ELR (cell line): Measurements from ENCODE around the gene RASA3.

Experiments
- DNase-seq: peaks from one replicate; pipeline ENCODE4 v3.0.0-alpha.2; 2015; ENCODE audit warnings: low read depth

Gene RASA3

DNA sequence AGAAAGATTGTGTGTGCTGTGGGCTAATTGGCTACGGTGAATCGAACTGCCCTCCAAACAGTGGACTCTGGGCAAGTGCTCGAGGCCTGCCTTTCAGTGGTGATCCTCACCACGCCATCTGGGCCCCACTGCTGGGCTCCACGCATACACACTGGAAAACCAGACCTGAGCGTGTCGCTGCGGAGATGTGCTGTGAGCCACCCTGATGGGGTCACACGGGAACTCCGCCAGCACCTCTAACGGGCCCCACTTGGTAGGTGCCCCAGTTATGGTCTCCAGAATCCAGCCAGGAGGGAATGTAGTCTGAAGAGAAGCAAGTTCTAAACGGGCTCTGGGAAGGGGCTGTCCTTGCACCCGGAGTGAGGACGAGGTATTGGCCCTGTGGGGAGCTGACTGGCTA, 197.8 kb downstream of the RASA3 start:
- DNase-seq = no peak

DNA sequence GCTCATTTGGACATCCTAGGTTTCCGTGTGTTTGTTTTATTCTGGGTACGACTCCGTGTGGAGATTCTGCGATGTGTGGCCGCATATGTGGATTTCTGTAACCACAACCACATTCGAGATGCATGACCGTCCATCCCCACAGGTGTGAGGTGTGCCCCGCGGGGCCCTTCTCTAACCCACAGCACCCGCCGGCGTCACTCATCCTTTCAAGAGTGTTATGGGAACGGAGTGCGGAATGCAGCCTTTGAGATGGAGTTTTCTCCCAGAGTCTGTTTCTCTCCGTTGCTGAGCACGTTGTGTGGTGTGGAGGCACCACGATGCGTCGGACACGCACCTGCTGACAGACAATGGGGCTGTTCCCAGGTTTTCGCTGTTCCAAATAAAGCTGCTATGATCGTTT, 198.5 kb downstream of the RASA3 start:
- DNase-seq = no peak

DNA sequence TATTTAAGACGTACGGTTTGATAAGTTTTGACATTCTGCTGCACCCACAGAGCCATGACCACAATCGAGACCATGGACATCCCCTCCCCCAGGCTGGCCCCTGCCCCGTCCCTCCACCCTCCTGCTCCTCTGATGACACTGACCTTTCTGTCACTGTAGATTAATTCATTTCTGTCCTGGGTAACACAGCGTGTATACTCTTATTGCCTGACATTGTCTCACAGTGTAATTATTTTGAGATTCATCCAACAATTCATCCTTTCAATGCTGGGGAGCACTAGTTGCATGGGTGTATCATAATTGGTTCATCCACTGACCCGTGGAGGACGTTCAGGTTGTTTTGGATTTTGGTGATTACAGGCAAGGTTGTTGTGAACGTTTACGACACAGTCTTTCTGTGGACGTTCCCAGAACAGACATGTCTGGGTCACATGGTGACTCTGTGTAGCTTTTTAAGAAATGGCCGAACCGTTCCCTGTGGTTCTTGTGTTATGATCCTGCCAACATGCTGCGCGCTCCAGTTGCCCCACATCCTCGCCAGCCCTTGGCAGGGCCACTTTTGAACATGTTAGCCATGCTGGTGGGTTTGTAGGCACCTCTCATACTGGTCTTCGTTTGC, 200.5 kb downstream of the RASA3 start:
- no peak for DNase-seq

DNA sequence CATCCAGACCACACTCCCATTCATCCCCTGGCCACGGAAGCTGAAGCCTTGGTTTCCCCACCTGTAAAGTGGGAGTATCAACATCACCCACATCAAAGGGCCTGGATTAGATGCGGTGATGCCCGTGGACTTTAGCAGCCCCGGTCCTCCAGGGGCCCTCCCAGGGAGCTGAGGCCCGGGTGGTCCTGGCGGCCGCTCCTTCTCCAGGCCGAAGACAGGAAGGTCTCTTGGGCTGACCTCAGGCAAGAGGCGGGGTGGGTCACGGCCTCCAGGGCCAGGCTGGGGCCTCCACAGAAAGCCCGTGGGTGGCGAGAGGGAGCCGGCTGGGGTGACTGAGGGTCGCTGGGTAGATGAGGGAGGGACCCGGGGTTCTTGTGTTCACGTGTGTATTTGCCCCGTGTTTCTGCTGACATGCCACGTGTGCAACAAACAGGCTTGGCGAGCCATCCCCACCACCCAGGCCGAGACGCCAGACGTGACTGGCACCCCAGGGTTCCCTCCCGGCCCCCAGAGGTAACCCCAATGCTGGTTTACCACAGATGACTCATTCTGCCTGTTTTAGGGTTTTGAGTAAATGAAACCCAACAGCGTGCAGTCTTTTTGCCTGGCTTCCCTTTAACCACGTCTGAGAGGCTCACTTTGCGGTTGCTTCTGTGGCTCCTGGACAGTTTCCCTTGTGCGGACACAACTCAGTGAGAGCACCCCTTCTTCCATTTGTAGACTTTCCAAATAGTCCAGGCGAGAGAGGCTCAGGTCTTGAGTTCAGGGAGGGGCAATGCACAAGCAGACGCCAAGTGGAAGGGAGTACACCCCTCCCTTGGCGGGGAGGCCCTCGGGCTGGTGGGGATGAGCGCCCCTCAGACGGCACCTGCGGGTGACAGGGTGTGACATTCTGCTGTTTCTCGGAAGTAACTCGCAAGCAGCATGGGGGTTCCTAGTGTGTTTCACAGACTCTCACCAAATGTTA, 201.5 kb downstream of the RASA3 start:
- peak; percentile 57 for DNase-seq

DNA sequence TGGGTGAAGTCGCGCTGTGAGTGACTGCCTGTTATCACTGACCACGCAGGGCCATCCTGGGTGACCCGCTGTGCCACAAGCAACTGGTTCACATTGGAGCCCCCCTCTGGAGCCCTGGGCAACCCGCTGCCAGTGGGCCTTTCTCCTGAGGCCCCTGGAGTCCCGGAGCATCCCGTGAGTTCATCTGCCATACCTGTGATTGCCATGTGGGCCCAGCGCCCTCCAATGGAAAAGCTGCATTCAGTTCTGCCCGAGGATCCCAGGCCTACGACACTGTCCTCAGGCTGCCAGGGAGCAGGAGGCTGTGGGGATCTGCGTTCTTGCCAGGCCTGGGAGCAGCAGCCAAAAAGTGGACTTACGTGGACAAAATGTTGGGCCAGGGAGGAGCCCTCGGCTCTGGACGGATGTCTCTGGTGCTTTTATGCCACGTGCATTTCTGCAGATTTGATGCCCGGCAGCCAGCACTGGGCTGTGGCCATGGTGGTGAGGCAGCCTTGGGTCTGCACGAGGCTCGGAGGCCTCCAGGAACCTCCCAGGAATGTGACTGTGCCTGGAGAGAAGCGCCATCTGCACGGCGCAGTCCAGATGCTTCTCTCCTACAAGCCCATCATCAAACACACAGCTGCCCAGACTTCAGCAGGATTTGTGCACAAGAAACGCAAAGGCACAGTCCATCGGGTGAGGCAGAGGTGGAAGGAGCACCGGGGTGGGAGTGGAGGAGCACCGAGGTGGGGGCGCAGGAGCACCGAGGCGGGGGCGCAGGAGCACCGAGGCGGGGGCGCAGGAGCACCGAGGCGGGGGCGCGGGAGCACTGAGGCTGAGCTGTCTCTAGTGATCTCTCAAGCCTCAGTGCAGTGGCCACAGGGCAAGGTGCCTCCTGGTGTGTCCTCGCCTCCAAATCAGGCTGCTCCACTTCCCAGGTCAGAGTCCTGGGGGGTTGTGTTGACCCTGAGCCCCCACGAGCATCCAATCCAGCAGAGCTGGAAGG, 202.5 kb downstream of the RASA3 start:
- DNase-seq = no peak

DNA sequence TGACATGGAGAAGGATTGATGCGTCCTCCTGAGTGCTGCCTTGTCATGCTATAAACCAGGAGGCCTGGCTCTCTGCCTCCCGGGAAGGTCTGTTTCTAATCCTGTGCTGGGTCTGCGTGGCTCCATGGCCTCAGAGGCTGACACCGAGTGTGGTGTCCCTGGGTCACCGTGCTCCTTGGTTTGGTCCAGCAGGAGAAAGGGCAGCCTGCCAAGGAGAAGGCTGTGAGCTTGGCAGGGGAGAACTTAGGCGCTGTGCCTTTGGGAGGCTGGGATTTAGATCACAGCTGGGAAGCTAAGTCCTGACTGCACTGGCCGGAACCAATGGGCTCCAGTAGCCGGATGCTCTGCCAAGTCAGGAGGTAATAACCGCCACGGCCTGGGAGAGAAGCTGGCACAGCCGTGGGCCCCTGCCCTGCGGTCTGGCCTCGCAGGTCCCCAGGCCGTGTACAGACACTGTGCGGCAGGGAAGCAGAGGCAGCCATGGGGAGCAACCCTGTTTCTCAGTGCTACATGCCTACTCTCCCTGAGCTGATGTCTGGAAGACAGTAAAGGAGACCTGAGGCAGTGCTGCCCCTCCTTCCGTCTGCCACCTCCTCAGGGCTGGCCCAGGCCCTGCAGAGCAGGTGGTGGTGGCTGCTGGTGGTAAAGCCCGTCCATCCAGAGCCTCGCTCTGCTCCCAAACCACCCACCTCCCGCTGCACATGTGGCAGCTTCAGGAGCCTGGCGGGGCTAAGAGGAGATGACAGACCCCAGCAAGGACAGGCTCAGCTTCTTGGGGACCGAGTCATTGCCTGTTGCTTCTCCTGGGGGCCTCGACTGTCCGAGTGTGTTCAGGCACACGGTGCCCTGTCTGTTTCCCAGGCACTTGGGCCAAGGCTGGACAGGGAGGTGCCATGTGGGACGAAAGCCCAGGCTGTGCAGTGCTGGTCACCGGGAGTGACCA, 203.5 kb downstream of the RASA3 start:
- peak; percentile 76 for DNase-seq
